WTC11 (cell line): ENCODE results near the gene ELOA.

Source experiments
- TF ChIP-seq, protein P1 (sequence below): fragments of 200-600 bp; IDR thresholded peaks from 2 replicates; pipeline ENCODE4 v1.8.0; 2022; ENCODE audit warnings: antibody characterized with exemption
- TF ChIP-seq, protein P2 (sequence below): sonication (generic); formaldehyde crosslinking; IDR thresholded peaks from 2 replicates; pipeline ENCODE4 v1.8.1; 2023; ENCODE audit warnings: mild to moderate bottlenecking, missing genetic modification reagents

DNA sequence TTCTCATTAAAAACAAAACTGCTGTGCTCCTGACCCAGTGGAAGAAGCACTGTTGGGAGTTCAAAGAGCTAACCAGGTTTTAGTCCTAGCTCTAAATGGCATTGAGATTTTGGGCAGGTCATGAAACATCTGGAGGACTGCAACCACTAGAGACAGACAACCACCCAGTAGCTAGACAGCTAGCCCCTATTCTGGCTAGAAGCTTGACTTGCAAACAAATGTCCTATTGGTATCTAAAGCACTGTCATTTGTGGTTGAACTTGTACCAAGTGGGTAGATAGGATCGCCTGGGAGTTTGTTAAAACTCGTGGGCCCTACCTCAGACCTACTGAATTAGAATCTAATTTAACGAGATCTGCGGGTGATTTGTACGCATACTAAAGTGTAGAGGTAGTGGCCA lies 44.8 kb upstream of the ELOA start:
- TF ChIP-seq, protein P1, sequence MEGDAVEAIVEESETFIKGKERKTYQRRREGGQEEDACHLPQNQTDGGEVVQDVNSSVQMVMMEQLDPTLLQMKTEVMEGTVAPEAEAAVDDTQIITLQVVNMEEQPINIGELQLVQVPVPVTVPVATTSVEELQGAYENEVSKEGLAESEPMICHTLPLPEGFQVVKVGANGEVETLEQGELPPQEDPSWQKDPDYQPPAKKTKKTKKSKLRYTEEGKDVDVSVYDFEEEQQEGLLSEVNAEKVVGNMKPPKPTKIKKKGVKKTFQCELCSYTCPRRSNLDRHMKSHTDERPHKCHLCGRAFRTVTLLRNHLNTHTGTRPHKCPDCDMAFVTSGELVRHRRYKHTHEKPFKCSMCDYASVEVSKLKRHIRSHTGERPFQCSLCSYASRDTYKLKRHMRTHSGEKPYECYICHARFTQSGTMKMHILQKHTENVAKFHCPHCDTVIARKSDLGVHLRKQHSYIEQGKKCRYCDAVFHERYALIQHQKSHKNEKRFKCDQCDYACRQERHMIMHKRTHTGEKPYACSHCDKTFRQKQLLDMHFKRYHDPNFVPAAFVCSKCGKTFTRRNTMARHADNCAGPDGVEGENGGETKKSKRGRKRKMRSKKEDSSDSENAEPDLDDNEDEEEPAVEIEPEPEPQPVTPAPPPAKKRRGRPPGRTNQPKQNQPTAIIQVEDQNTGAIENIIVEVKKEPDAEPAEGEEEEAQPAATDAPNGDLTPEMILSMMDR: no peak
- TF ChIP-seq, protein P2, sequence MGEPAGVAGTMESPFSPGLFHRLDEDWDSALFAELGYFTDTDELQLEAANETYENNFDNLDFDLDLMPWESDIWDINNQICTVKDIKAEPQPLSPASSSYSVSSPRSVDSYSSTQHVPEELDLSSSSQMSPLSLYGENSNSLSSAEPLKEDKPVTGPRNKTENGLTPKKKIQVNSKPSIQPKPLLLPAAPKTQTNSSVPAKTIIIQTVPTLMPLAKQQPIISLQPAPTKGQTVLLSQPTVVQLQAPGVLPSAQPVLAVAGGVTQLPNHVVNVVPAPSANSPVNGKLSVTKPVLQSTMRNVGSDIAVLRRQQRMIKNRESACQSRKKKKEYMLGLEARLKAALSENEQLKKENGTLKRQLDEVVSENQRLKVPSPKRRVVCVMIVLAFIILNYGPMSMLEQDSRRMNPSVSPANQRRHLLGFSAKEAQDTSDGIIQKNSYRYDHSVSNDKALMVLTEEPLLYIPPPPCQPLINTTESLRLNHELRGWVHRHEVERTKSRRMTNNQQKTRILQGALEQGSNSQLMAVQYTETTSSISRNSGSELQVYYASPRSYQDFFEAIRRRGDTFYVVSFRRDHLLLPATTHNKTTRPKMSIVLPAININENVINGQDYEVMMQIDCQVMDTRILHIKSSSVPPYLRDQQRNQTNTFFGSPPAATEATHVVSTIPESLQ: no peak
